Caco-2 (cell line): ENCODE results near the gene PLXNA2. TPM values are rescaled to one million over a fixed set of nuclear protein-coding genes. Genes with fewer than 3 reads are reported as not detected.

Experiments used
- BruUV-seq: library from RNA; stranded (reverse); fragments of 400-500 nt; replicated peaks from 2 replicates; lab custom pipeline; 2021; lab: Mats Ljungman, UMichigan
- CTCF ChIA-PET: fragments of 300-600 bp; sonication (Branson Sonifier 250); formaldehyde crosslinking; loops from one replicate; lab custom pipeline; 2022; ENCODE audit warnings: antibody characterized with exemption; lab: Charles Lee
- POLR2A ChIA-PET: fragments of 300-600 bp; sonication (Branson Sonifier 250); formaldehyde crosslinking; loops from one replicate; lab custom pipeline; 2022; ENCODE audit warnings: antibody characterized with exemption; lab: Charles Lee
- DNase-seq, 2 experiments: peaks; one replicate each; pipeline versions ENCODE4 v3.0.0 to v3.0.0-alpha.2; 2020 to 2022
- H3K27me3 ChIP-seq: replicated peaks from 2 replicates; pipeline ENCODE4 v1.6.0; 2011; ENCODE audit warnings: low read length; ENCODE audit not compliant: control insufficient read depth, insufficient read depth
- H3K36me3 ChIP-seq: 2 replicates; pipeline ENCODE4 v1.5.1; 2011; ENCODE audit warnings: low read length; ENCODE audit not compliant: control insufficient read depth, insufficient read depth
- H3K4me1 ChIP-seq: fragments of 250-450 bp; sonication (Bioruptor Pico); 2 replicates; pipeline ENCODE4 v1.5.1; 2020; ENCODE audit warnings: mild to moderate bottlenecking
- H3K4me3 ChIP-seq: 2 replicates; pipeline ENCODE4 v1.5.1; 2011; ENCODE audit warnings: low read depth, mild to moderate bottlenecking, control low read depth, low read length
- H3K9me3 ChIP-seq: fragments of 250-450 bp; sonication (Bioruptor Pico); 2 replicates; pipeline ENCODE4 v1.5.1; 2020; ENCODE audit warnings: mild to moderate bottlenecking, moderate library complexity
- H3K27ac Mint-ChIP-seq: one replicate; pipeline ENCODE4 v1.8.0; 2022; ENCODE audit warnings: mixed read lengths; ENCODE audit not compliant: unreplicated experiment
- H3K27me3 Mint-ChIP-seq: one replicate; pipeline ENCODE4 v1.8.0; 2022; ENCODE audit warnings: mixed read lengths; ENCODE audit not compliant: insufficient read depth, unreplicated experiment
- H3K36me3 Mint-ChIP-seq: one replicate; pipeline ENCODE4 v1.8.0; 2022; ENCODE audit warnings: mild to moderate bottlenecking, mixed read lengths; ENCODE audit not compliant: insufficient read depth, unreplicated experiment
- H3K4me1 Mint-ChIP-seq: one replicate; pipeline ENCODE4 v1.8.0; 2022; ENCODE audit warnings: low read depth, mixed read lengths; ENCODE audit not compliant: unreplicated experiment
- H3K4me3 Mint-ChIP-seq: one replicate; pipeline ENCODE4 v1.8.0; 2022; ENCODE audit warnings: mild to moderate bottlenecking, moderate library complexity, mixed read lengths; ENCODE audit not compliant: unreplicated experiment
- H3K9me3 Mint-ChIP-seq: one replicate; pipeline ENCODE4 v1.8.0; 2022; ENCODE audit warnings: mixed read lengths; ENCODE audit not compliant: unreplicated experiment
- intact Hi-C: fragments of 100-400 bp; cut with micrococcal nuclease; formaldehyde crosslinking; loops from one replicate; pipeline ENCODE4 v1.10.0; 2022; ENCODE audit not compliant: unreplicated experiment
- total RNA-seq: library from RNA; stranded (reverse); gene quantifications from 2 replicates; pipeline ENCODE4 v1.2.3, GENCODE V29; 2022
- TF ChIP-seq, protein P1 (sequence below), 2 experiments: fragments of 200-600 bp in 1 of 2; IDR thresholded peaks; 1 replicate in 1 of 2; 2 replicates in 1 of 2; pipeline versions ENCODE4 v1.5.1 to v1.8.0; 2011 to 2022; ENCODE audit warnings: antibody characterized with exemption in 1 of 2, control low read depth in 1 of 2, inconsistent platforms in 1 of 2, low read depth in 1 of 2, low read length in 1 of 2, mild to moderate bottlenecking in 1 of 2, moderate library complexity in 1 of 2; ENCODE audit not compliant: insufficient read depth in 1 of 2, severe bottlenecking in 1 of 2, unreplicated experiment in 1 of 2

PLXNA2 gene
- total RNA-seq, 1 experiment from 2014 or later = 3.2 TPM

GRCh38 chr1:208231881-208232661, 12.1 kb downstream of the PLXNA2 start:
- Mint-ChIP-seq H3K27ac (no peak overlapping the region), H3K4me3 (no peak overlapping the region)

DNA sequence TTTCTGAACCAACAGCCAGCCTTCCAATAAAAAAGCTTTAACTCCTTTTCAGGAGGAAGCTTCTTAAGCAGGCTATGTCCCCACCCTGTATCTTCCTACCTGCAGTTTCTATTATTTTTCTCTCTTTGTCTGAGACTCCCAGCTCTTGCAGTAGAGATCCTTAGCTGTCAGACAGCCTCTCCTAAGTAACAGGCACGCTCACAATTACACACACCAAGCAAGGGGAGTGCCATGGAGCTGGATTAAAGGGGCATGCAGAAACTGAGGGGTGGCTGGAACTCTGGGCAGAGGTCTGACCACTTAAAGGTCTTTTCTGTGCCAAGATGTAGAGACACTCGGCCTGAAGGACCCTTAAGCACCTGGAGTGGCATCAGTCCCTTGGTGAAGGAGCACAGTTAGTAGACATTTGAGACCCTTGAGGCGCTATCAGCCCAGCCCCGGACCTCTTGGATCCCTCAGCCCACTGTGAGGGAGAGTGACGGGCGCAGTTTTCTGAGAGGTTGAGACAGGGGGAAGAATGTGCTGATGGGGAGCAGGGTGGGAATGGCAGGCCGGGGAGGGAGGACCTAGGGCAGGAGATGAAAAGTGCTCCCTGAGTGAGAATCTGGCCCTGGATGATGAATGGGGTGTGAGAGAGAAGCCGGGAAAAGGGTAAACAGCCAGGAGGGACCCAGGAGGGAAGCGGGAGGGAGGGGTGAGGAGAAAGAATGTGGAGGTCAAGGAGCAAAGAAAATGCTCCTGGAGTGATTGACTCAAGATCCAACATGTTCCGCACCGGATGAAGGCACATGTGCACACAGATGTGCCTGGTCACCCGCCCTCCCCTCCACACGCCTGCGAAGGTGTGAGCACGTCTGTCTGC, 13.3 kb downstream of the PLXNA2 start:
- ChIA-PET CTCF (interaction anchor here (0.6 to 0.9 kb wide), 2 partner anchors 13 to 209 kb away, joined by 3 read pairs; partner anchors contain the start of gene PLXNA2), POLR2A (no interaction called here)
- peaks cover 12% of the 10 kb centered on the region for H3K4me1 Mint-ChIP-seq
- Histone ChIP-seq H3K27me3 (no peaks in the 10 kb centered on the region), H3K36me3 (no peaks in the 10 kb centered on the region), H3K4me3 (no peak overlapping the region), H3K4me1 (peaks cover 11% of the 10 kb centered on the region; the same call in 1 of the 2 replicates), H3K9me3 (no peaks in the 10 kb centered on the region)
- BruUV-seq = no TSS peak
- no peaks in the 10 kb centered on the region for H3K9me3 Mint-ChIP-seq
- no peak overlapping the region for H3K4me3 Mint-ChIP-seq
- no peaks in the 10 kb centered on the region for H3K36me3 Mint-ChIP-seq
- no peaks in the 10 kb centered on the region for H3K27me3 Mint-ChIP-seq
- no peak for DNase-seq
- TF ChIP-seq, protein P1, sequence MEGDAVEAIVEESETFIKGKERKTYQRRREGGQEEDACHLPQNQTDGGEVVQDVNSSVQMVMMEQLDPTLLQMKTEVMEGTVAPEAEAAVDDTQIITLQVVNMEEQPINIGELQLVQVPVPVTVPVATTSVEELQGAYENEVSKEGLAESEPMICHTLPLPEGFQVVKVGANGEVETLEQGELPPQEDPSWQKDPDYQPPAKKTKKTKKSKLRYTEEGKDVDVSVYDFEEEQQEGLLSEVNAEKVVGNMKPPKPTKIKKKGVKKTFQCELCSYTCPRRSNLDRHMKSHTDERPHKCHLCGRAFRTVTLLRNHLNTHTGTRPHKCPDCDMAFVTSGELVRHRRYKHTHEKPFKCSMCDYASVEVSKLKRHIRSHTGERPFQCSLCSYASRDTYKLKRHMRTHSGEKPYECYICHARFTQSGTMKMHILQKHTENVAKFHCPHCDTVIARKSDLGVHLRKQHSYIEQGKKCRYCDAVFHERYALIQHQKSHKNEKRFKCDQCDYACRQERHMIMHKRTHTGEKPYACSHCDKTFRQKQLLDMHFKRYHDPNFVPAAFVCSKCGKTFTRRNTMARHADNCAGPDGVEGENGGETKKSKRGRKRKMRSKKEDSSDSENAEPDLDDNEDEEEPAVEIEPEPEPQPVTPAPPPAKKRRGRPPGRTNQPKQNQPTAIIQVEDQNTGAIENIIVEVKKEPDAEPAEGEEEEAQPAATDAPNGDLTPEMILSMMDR (IDR thresholded peaks at IDR 0.05; ENCODE audit: insufficient read depth in 1 of 2, low read depth in 1 of 2, low read length in 1 of 2, severe bottlenecking in 1 of 2, unreplicated experiment in 1 of 2) = no peak
- intact Hi-C loops = no loop called here
- H3K27ac Mint-ChIP-seq = no peak overlapping the region

More at GRCh38 chr1:208231881-208232661, 12.1 kb downstream of the PLXNA2 start:
- Histone ChIP-seq H3K4me3 (no peak overlapping the region), H3K9me3 (no peaks in the 10 kb centered on the region), H3K36me3 (no peaks in the 10 kb centered on the region), H3K4me1 (peaks cover 20% of the 10 kb centered on the region; the same call in 1 of the 2 replicates), H3K27me3 (no peaks in the 10 kb centered on the region)
- H3K36me3 Mint-ChIP-seq = no peaks in the 10 kb centered on the region
- intact Hi-C loops = no loop called here
- ChIA-PET CTCF (no interaction called here), POLR2A (interaction anchor here (0.6 kb wide), 1 partner anchor 580 kb away, joined by 3 read pairs; no protein-coding TSS in a partner anchor)
- no peak for DNase-seq
- H3K9me3 Mint-ChIP-seq = no peaks in the 10 kb centered on the region
- H3K27me3 Mint-ChIP-seq = no peaks in the 10 kb centered on the region
- no TSS peak for BruUV-seq
- peaks cover 18% of the 10 kb centered on the region for H3K4me1 Mint-ChIP-seq
- TF ChIP-seq, protein P1 (IDR thresholded peaks at IDR 0.05; ENCODE audit: insufficient read depth in 1 of 2, low read depth in 1 of 2, low read length in 1 of 2, severe bottlenecking in 1 of 2, unreplicated experiment in 1 of 2) = no peak

DNA sequence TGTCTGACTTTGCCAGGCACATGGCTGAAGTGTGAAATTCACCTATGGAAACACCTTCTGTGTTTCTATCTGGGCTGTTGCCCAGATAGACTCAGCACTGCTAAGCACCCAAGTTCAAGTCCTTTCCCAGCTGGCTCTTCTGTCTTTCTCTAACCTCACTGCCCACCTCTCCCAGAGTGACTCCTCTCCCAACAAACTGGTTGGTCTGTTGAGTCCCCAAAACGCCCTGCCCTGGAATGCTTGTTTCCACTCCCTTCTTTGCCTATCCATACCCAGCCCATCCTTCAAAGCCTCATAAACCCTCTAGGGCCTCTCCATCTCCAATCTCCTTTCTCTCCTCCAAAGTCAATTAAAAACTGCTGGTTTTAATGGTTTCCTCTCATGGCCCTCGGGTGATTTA, 15.6 kb downstream of the PLXNA2 start:
- H3K9me3 ChIP-seq = no peaks in the 10 kb centered on the region
- Mint-ChIP-seq H3K4me3 (no peak overlapping the region), H3K36me3 (no peaks in the 10 kb centered on the region), H3K9me3 (no peaks in the 10 kb centered on the region), H3K4me1 (peaks cover 12% of the 10 kb centered on the region), H3K27me3 (no peaks in the 10 kb centered on the region), H3K27ac (no peak overlapping the region)
- BruUV-seq = no TSS peak
- ChIA-PET POLR2A (no interaction called here), CTCF (no interaction called here)
- TF ChIP-seq, protein P1 (IDR thresholded peaks at IDR 0.05; ENCODE audit: insufficient read depth in 1 of 2, low read depth in 1 of 2, low read length in 1 of 2, severe bottlenecking in 1 of 2, unreplicated experiment in 1 of 2) = no peak
- no peak for DNase-seq
- intact Hi-C loops = no loop called here
- H3K36me3 ChIP-seq = no peaks in the 10 kb centered on the region
- no peaks in the 10 kb centered on the region for H3K27me3 ChIP-seq
- 0 out of 2 replicates have a peak, but pooled peaks cover 7% of the 10 kb centered on the region for H3K4me1 ChIP-seq
- H3K4me3 ChIP-seq = no peak overlapping the region
